Thyroid gland (tissue), 4 donors: ENCODE data around the gene RNU6-1.

ENCODE experiments used
- POLR2A ChIP-seq, 2 donors: fragments of 450-650 bp; IDR thresholded peaks; one replicate each; pipeline ENCODE4 v1.6.1; 2017; ENCODE audit warnings: antibody characterized with exemption in 2 of 2, mild to moderate bottlenecking in 2 of 2, moderate library complexity in 1 of 2
- TF ChIP-seq, protein P1 (sequence below), 6 experiments: fragments of 200-600 bp in 3 of 6; fragments of 450-650 bp in 3 of 6; sonication (generic) in 3 of 6; IDR thresholded peaks; one replicate each; pipeline ENCODE4 v1.5.1; 2016 to 2019; ENCODE audit warnings: antibody characterized with exemption in 6 of 6, mild to moderate bottlenecking in 2 of 6, inconsistent platforms in 1 of 6, moderate library complexity in 1 of 6

- TF ChIP-seq, protein P1, sequence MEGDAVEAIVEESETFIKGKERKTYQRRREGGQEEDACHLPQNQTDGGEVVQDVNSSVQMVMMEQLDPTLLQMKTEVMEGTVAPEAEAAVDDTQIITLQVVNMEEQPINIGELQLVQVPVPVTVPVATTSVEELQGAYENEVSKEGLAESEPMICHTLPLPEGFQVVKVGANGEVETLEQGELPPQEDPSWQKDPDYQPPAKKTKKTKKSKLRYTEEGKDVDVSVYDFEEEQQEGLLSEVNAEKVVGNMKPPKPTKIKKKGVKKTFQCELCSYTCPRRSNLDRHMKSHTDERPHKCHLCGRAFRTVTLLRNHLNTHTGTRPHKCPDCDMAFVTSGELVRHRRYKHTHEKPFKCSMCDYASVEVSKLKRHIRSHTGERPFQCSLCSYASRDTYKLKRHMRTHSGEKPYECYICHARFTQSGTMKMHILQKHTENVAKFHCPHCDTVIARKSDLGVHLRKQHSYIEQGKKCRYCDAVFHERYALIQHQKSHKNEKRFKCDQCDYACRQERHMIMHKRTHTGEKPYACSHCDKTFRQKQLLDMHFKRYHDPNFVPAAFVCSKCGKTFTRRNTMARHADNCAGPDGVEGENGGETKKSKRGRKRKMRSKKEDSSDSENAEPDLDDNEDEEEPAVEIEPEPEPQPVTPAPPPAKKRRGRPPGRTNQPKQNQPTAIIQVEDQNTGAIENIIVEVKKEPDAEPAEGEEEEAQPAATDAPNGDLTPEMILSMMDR (IDR thresholded peaks at IDR 0.05) = no peak
- TF ChIP-seq POLR2A (IDR thresholded peaks at IDR 0.05) = no peak
These were observed 24.7 kb downstream of the RNU6-1 start for GRCh38 chr15:67815036-67815592.
